ENCODE results near the gene TUT1.

- TF ChIP-seq CTCF (conservative IDR thresholded peaks at IDR 0.05; ENCODE audit: low read depth, low read length) (no peak), POLR2A (IDR thresholded peaks at IDR 0.05; ENCODE audit: low read depth, low read length) (no peak), BHLHE40 (IDR thresholded peaks at IDR 0.05; ENCODE audit: low read depth, low read length) (no peak), FOS (IDR thresholded peaks at IDR 0.05; ENCODE audit: low read depth, low read length) (no peak), CEBPB (IDR thresholded peaks at IDR 0.05; ENCODE audit: low read depth, low read length) (no peak), RAD21 (IDR thresholded peaks at IDR 0.05; ENCODE audit: low read length) (no peak), MXI1 (IDR thresholded peaks at IDR 0.05; ENCODE audit: borderline replicate concordance, low read depth, low read length) (no peak), SMC3 (IDR thresholded peaks at IDR 0.05; ENCODE audit: low read depth, low read length) (no peak), RFX5 (IDR thresholded peaks at IDR 0.05; ENCODE audit: low read depth, low read length) (no peak), NFE2L2 (IDR thresholded peaks at IDR 0.05; ENCODE audit: low read depth, low read length) (no peak), MAZ (IDR thresholded peaks at IDR 0.05; ENCODE audit: borderline replicate concordance, low read depth, low read length) (no peak), MAFK (IDR thresholded peaks at IDR 0.05; ENCODE audit: low read depth, low read length) (no peak)
- TF ChIP-seq, protein P1, sequence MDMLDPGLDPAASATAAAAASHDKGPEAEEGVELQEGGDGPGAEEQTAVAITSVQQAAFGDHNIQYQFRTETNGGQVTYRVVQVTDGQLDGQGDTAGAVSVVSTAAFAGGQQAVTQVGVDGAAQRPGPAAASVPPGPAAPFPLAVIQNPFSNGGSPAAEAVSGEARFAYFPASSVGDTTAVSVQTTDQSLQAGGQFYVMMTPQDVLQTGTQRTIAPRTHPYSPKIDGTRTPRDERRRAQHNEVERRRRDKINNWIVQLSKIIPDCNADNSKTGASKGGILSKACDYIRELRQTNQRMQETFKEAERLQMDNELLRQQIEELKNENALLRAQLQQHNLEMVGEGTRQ (IDR thresholded peaks at IDR 0.05; ENCODE audit: low read depth, low read length), result no peak
Measured at GRCh38 chr11:62627713-62628112, 36.4 kb upstream of the TUT1 start.
